ENCODE data around the gene PRDX5. TPM values are rescaled to one million over a fixed set of nuclear protein-coding genes. Genes with fewer than 3 reads are reported as not detected.

Gene PRDX5
- total RNA-seq, 2 experiments from 2014 or later = 31.7 to 33.1 TPM

- peak within 1 kb of the TSS; percentile 93 for H3K27ac Mint-ChIP-seq
- no peaks in the 10 kb centered on the region for H3K27me3 Mint-ChIP-seq
- Histone ChIP-seq H3K9me3 (ENCODE audit: control insufficient read depth in 1 of 2, insufficient read depth in 1 of 2, low read length in 2 of 2) (no peaks in the 10 kb centered on the region), H3K4me1 (ENCODE audit: insufficient read depth, low read length) (peaks cover 55% of the 10 kb centered on the region), H3K4me3 (ENCODE audit: low read length) (peak within 1 kb of the TSS; percentile 81), H3K36me3 (ENCODE audit: insufficient read depth, low read length) (peaks cover 43% of the 10 kb centered on the region), H3K27me3 (ENCODE audit: control insufficient read depth in 1 of 2, insufficient read depth in 2 of 2, low read length in 2 of 2) (no peaks in the 10 kb centered on the region), H3K27ac (ENCODE audit: low read depth in 1 of 2, low read length in 2 of 2) (peak within 1 kb of the TSS; percentile 83 to 93)
- TF ChIP-seq, protein P1, sequence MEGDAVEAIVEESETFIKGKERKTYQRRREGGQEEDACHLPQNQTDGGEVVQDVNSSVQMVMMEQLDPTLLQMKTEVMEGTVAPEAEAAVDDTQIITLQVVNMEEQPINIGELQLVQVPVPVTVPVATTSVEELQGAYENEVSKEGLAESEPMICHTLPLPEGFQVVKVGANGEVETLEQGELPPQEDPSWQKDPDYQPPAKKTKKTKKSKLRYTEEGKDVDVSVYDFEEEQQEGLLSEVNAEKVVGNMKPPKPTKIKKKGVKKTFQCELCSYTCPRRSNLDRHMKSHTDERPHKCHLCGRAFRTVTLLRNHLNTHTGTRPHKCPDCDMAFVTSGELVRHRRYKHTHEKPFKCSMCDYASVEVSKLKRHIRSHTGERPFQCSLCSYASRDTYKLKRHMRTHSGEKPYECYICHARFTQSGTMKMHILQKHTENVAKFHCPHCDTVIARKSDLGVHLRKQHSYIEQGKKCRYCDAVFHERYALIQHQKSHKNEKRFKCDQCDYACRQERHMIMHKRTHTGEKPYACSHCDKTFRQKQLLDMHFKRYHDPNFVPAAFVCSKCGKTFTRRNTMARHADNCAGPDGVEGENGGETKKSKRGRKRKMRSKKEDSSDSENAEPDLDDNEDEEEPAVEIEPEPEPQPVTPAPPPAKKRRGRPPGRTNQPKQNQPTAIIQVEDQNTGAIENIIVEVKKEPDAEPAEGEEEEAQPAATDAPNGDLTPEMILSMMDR (IDR thresholded peaks at IDR 0.05) = no peak
- ATAC-seq (ENCODE audit: poor library complexity) = peak; percentile 86
- peaks cover 49% of the 10 kb centered on the region for H3K4me1 Mint-ChIP-seq (ENCODE audit: low read depth)
- ChIA-PET CTCF (interaction anchor here (0.9 to 3.9 kb wide), 4 partner anchors 8 to 39 kb away, joined by 3 to 34 read pairs (median 9); partner anchors contain the start of genes PRDX5 and TRMT112), POLR2A (interaction anchor here (0.6 to 4.7 kb wide), 12 partner anchors 10 to 1748 kb away, joined by 3 to 103 read pairs (median 4); partner anchors contain the start of genes ESRRA, FAM89B, FKBP2 and INTS5)
- peaks cover 32% of the 10 kb centered on the region for H3K36me3 Mint-ChIP-seq (ENCODE audit: low read depth)
- peak within 1 kb of the TSS; percentile 92 for H3K4me3 Mint-ChIP-seq
- intact Hi-C loops (cut with DNase I, micrococcal nuclease) = loop anchor here (1.0 to 5.0 kb wide), 3 partner anchors 23 to 35 kb away; partner anchors contain the start of genes ESRRA (in 2 of the 2) and TRMT112 (in 1 of the 2)
- peak; percentile 77 to 95 (median 86) for DNase-seq
- no peaks in the 10 kb centered on the region for H3K9me3 Mint-ChIP-seq
Observed at GRCh38 chr11:64339754-64340408, 22.0 kb downstream of the PRDX5 start, which contains the start of gene CCDC88B. Gene CCDC88B, plus strand, starts transcription at chr11:64340204. Its CDS starts 63 bp downstream, at chr11:64340267.

DNA sequence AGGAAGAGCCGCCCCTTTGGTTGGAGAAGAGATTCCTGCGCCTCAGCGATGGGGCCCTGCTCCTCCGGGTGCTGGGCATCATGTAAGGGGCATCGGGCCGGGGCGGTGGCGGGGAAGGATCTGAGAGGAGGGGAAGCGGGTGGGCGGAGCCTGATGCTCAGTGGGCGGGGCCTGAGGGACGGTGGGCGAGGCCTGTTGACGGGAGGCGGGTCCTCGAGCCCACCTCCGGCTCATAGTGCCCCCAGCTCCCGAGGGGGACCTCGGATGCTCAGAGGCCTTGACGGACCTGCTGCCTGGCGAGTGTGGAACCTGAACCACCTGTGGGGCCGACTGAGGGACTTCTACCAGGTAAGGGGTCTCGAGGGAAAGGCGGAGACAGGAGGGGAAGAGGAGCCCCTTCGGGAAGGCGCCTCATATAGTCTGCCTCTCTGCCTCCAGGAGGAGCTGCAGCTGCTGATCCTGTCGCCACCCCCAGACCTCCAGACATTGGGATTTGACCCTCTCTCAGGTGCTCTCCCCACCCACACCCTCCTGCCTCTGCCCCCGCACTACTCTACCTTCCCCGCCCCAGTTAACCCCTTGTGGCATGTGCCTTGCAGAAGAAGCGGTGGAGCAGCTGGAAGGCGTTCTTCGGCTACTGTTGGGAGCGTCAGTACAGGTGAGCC is 22.9 kb downstream of the PRDX5 start:
- ChIA-PET CTCF (interaction anchor here (0.9 to 3.9 kb wide), 4 partner anchors 9 to 40 kb away, joined by 3 to 34 read pairs (median 9); partner anchors contain the start of genes PRDX5 and TRMT112), POLR2A (interaction anchor here (0.6 to 4.7 kb wide), 10 partner anchors 11 to 1749 kb away, joined by 3 to 103 read pairs (median 6); partner anchors contain the start of genes ESRRA, FKBP2, NUDT22 and PRDX5)
- peak overlapping the region; percentile 92 for H3K4me3 Mint-ChIP-seq
- H3K36me3 ChIP-seq (ENCODE audit: insufficient read depth, low read length) = peaks cover 51% of the 10 kb centered on the region
- H3K4me1 ChIP-seq (ENCODE audit: insufficient read depth, low read length) = peaks cover 55% of the 10 kb centered on the region
- no peaks in the 10 kb centered on the region for H3K27me3 ChIP-seq (ENCODE audit: control insufficient read depth in 1 of 2, insufficient read depth in 2 of 2, low read length in 2 of 2)
- no peaks in the 10 kb centered on the region for H3K27me3 Mint-ChIP-seq
- ATAC-seq (ENCODE audit: poor library complexity) = peak; percentile 35
- H3K36me3 Mint-ChIP-seq (ENCODE audit: low read depth) = peaks cover 39% of the 10 kb centered on the region
- peak overlapping the region; percentile 83 to 93 for H3K27ac ChIP-seq (ENCODE audit: low read depth in 1 of 2, low read length in 2 of 2)
- H3K9me3 Mint-ChIP-seq = no peaks in the 10 kb centered on the region
- H3K4me3 ChIP-seq (ENCODE audit: low read length) = peak overlapping the region; percentile 81
- H3K27ac Mint-ChIP-seq = peak overlapping the region; percentile 93
- TF ChIP-seq, protein P1 (IDR thresholded peaks at IDR 0.05) = no peak
- no peaks in the 10 kb centered on the region for H3K9me3 ChIP-seq (ENCODE audit: control insufficient read depth in 1 of 2, insufficient read depth in 1 of 2, low read length in 2 of 2)
- H3K4me1 Mint-ChIP-seq (ENCODE audit: low read depth) = peaks cover 54% of the 10 kb centered on the region
- DNase-seq = peak; percentile 59 to 84 (median 69)
- intact Hi-C loops (cut with DNase I, micrococcal nuclease) = loop anchor here (1.0 to 5.0 kb wide), 3 partner anchors 24 to 36 kb away; partner anchors contain the start of genes ESRRA (in 2 of the 2) and TRMT112 (in 1 of the 2)

DNA sequence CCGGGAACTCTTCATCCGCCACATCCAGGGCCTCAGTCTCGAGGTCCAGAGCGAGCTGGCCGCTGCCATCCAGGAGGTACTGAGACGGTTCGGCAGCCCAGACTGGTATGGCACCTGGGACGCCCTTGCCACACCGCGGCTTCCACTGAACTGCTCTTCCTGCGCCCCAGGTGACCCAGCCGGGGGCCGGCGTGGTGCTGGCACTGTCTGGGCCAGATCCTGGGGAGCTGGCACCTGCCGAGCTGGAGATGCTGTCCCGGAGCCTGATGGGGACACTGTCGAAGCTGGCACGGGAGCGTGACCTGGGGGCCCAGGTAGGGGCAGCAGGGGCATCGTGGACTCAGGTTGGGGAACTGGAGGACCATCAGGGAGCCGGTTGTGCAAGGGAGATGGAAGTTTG is 23.5 kb downstream of the PRDX5 start:
- CTCF ChIA-PET = interaction anchor here (1.3 to 3.9 kb wide), 4 partner anchors 10 to 70 kb away, joined by 3 to 34 read pairs (median 9); partner anchors contain the start of genes PRDX5 and TRMT112
- Histone ChIP-seq H3K27ac (ENCODE audit: low read depth in 1 of 2, low read length in 2 of 2) (no peak overlapping the region), H3K27me3 (ENCODE audit: control insufficient read depth in 1 of 2, insufficient read depth in 2 of 2, low read length in 2 of 2) (no peaks in the 10 kb centered on the region), H3K4me3 (ENCODE audit: low read length) (peak overlapping the region; percentile 81), H3K36me3 (ENCODE audit: insufficient read depth, low read length) (peaks cover 53% of the 10 kb centered on the region), H3K4me1 (ENCODE audit: insufficient read depth, low read length) (peaks cover 55% of the 10 kb centered on the region), H3K9me3 (ENCODE audit: control insufficient read depth in 1 of 2, insufficient read depth in 1 of 2, low read length in 2 of 2) (no peaks in the 10 kb centered on the region)
- POLR2A ChIA-PET = interaction anchor here (1.4 to 4.7 kb wide), 5 partner anchors 14 to 156 kb away, joined by 3 to 103 read pairs (median 9); partner anchors contain the start of genes ESRRA, PRDX5, STIP1 and TRMT112
- Mint-ChIP-seq H3K27ac (peak overlapping the region; percentile 93), H3K36me3 (ENCODE audit: low read depth) (peaks cover 43% of the 10 kb centered on the region), H3K4me3 (peak overlapping the region; percentile 92), H3K9me3 (no peaks in the 10 kb centered on the region), H3K27me3 (no peaks in the 10 kb centered on the region), H3K4me1 (ENCODE audit: low read depth) (peaks cover 54% of the 10 kb centered on the region)
- no peak for ATAC-seq (ENCODE audit: poor library complexity)
- peak in 1 of 14 experiments; percentile 49 for DNase-seq
- intact Hi-C loops (cut with DNase I, micrococcal nuclease) = loop anchor here in 1 of 2 experiments (5.0 kb wide), 1 partner anchor 34 kb away; the partner anchor contains the start of gene ESRRA
- TF ChIP-seq, protein P1 (IDR thresholded peaks at IDR 0.05) = no peak
